SK-N-SH treated with all-trans-retinoic acid at 6 μM for 48 hours (cell line): ENCODE data around the gene PPFIA4.
"Not testable (repeated sequence)": the region's sequence is repeated elsewhere in the genome, so short reads cannot be mapped to it uniquely, and the experiment has no call there.

Experiments used
- ATAC-seq: fragments of 200-7000 bp; cut with Tn5 transposase; 3 replicates; pipeline ENCODE4 v1.9.1; 2020; ENCODE audit warnings: mild to moderate bottlenecking, moderate library complexity
- ARNTL ChIP-seq: fragments of 450-650 bp; formaldehyde crosslinking; IDR thresholded peaks from 2 replicates; pipeline ENCODE4 v1.5.0; 2020; ENCODE audit warnings: low read depth, mild to moderate bottlenecking, moderate library complexity, borderline replicate concordance
- BACH2 ChIP-seq: fragments of 250-450 bp; sonication (Bioruptor Pico); IDR thresholded peaks from 2 replicates; pipeline ENCODE4 v1.9.0; 2021; ENCODE audit warnings: mild to moderate bottlenecking, borderline replicate concordance
- CSDC2 ChIP-seq: fragments of 250-450 bp; sonication (Bioruptor Pico); IDR thresholded peaks from 2 replicates; pipeline ENCODE4 v1.5.0; 2020; ENCODE audit warnings: mild to moderate bottlenecking, moderate library complexity
- ESRRG ChIP-seq: fragments of 250-450 bp; sonication (Bioruptor Pico); IDR thresholded peaks from 2 replicates; pipeline ENCODE4 v1.6.1; 2021; ENCODE audit warnings: mild to moderate bottlenecking
- GLIS3 ChIP-seq: fragments of 250-450 bp; sonication (Bioruptor Pico); IDR thresholded peaks from 2 replicates; pipeline ENCODE4 v1.5.0; 2020; ENCODE audit warnings: mild to moderate bottlenecking, moderate library complexity
- ISL1 ChIP-seq: fragments of 250-450 bp; sonication (Bioruptor Pico); IDR thresholded peaks from 2 replicates; pipeline ENCODE4 v2.1.2; 2022; ENCODE audit warnings: mild to moderate bottlenecking, moderate library complexity
- OSR1 ChIP-seq: fragments of 250-450 bp; sonication (Bioruptor Pico); IDR thresholded peaks from 2 replicates; pipeline ENCODE4 v1.8.0; 2022; ENCODE audit warnings: moderate library complexity, mild to moderate bottlenecking, inconsistent platforms
- PPARA ChIP-seq: fragments of 250-450 bp; sonication (Bioruptor Pico); IDR thresholded peaks from 2 replicates; pipeline ENCODE4 v1.5.0; 2020; ENCODE audit warnings: mild to moderate bottlenecking, borderline replicate concordance
- RARB ChIP-seq: fragments of 250-450 bp; sonication (Bioruptor Pico); IDR thresholded peaks from 2 replicates; pipeline ENCODE4 v1.8.0; 2021; ENCODE audit warnings: mild to moderate bottlenecking, moderate library complexity
- SNAI2 ChIP-seq: fragments of 250-450 bp; sonication (Bioruptor Pico); IDR thresholded peaks from 2 replicates; pipeline ENCODE4 v1.5.0; 2020; ENCODE audit warnings: mild to moderate bottlenecking, moderate library complexity
- TOX ChIP-seq: fragments of 250-450 bp; sonication (Bioruptor Pico); IDR thresholded peaks from 2 replicates; pipeline ENCODE4 v1.8.0; 2021; ENCODE audit warnings: mild to moderate bottlenecking, moderate library complexity, borderline replicate concordance
- ZC3H10 ChIP-seq: fragments of 250-450 bp; sonication (Bioruptor Pico); IDR thresholded peaks from 2 replicates; pipeline ENCODE4 v1.5.1; 2021; ENCODE audit warnings: mild to moderate bottlenecking, moderate library complexity
- ZFP3 ChIP-seq: fragments of 250-450 bp; sonication (Bioruptor Pico); IDR thresholded peaks from 2 replicates; pipeline ENCODE4 v1.5.0; 2020; ENCODE audit warnings: mild to moderate bottlenecking, moderate library complexity
- ZFP30 ChIP-seq: fragments of 450-650 bp; formaldehyde crosslinking; IDR thresholded peaks from 2 replicates; pipeline ENCODE4 v1.5.0; 2022; ENCODE audit warnings: mild to moderate bottlenecking, moderate library complexity
- ZNF565 ChIP-seq: fragments of 450-650 bp; formaldehyde crosslinking; conservative IDR thresholded peaks from 2 replicates; pipeline ENCODE4 v1.5.0; 2020; ENCODE audit warnings: low read depth, mild to moderate bottlenecking, moderate library complexity
- ZNF70 ChIP-seq: fragments of 450-650 bp; formaldehyde crosslinking; IDR thresholded peaks from 2 replicates; pipeline ENCODE4 v1.5.0; 2020; ENCODE audit warnings: mild to moderate bottlenecking, moderate library complexity
- ZNF8 ChIP-seq: fragments of 450-650 bp; formaldehyde crosslinking; IDR thresholded peaks from 2 replicates; pipeline ENCODE4 v1.5.0; 2020; ENCODE audit warnings: mild to moderate bottlenecking, moderate library complexity
- TF ChIP-seq, protein P1 (sequence below): fragments of 250-450 bp; sonication (Bioruptor Pico); IDR thresholded peaks from 2 replicates; pipeline ENCODE4 v1.8.0; 2021; ENCODE audit warnings: low read depth, mild to moderate bottlenecking, moderate library complexity, borderline replicate concordance
- TF ChIP-seq, protein P2 (sequence below): fragments of 250-450 bp; sonication (Bioruptor Pico); IDR thresholded peaks from 2 replicates; pipeline ENCODE4 v1.5.0; 2020; ENCODE audit warnings: mild to moderate bottlenecking, moderate library complexity
- TF ChIP-seq, protein P3 (sequence below): fragments of 250-450 bp; sonication (Bioruptor Pico); IDR thresholded peaks from 2 replicates; pipeline ENCODE4 v1.5.1; 2020; ENCODE audit warnings: low read depth, mild to moderate bottlenecking, moderate library complexity

The PPFIA4 gene

DNA sequence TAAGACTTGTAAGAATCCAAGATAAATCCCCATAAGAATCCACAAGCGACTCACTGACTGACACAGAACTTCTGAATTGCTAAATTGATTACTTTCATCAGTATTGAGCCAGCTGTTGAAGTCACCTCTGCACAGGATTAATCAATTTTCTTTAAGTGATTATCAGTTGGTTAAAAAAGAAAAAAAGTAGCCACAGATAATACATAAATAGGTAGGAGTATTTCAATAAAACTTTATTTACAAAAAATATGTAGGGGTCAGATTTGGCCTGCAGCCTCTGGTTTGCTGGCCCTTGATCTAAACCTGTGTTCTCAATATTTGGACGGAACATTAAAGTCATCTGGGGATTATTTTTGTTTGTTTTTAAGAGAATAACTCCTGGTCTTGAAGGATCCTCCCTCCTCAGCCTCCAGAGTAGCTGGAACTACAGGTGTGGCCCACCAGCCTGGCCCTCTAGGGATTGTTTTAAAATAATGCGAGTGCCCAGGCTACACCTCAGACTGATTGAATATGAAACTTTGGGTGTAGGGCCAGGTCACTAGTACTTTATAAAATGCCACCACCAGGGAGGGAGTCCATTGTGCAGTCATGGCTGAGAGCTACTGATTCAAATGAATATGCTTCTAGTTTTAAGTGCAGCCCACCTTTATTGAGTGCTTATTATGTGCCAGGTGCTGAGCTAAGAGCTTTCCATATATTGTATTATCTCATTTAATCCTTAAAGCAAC is 25.9 kb upstream of the PPFIA4 start:
- TF ChIP-seq ZNF8 (no peak), ZC3H10 (CRISPR knock-in tag) (no peak), SNAI2 (CRISPR knock-in tag) (no peak), BACH2 (CRISPR knock-in tag) (no peak), ARNTL (CRISPR knock-in tag) (no peak), PPARA (CRISPR knock-in tag) (no peak), ZNF565 (CRISPR knock-in tag) (no peak), TOX (CRISPR knock-in tag) (no peak), ZNF70 (CRISPR knock-in tag) (no peak), OSR1 (CRISPR knock-in tag) (no peak), ZFP3 (CRISPR knock-in tag) (no peak), RARB (CRISPR knock-in tag) (no peak), GLIS3 (no peak), CSDC2 (CRISPR knock-in tag) (no peak)
- TF ChIP-seq, protein P1, sequence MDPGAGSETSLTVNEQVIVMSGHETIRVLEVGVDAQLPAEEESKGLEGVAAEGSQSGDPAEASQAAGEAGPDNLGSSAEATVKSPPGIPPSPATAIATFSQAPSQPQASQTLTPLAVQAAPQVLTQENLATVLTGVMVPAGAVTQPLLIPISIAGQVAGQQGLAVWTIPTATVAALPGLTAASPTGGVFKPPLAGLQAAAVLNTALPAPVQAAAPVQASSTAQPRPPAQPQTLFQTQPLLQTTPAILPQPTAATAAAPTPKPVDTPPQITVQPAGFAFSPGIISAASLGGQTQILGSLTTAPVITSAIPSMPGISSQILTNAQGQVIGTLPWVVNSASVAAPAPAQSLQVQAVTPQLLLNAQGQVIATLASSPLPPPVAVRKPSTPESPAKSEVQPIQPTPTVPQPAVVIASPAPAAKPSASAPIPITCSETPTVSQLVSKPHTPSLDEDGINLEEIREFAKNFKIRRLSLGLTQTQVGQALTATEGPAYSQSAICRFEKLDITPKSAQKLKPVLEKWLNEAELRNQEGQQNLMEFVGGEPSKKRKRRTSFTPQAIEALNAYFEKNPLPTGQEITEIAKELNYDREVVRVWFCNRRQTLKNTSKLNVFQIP: no peak
- TF ChIP-seq, protein P2, sequence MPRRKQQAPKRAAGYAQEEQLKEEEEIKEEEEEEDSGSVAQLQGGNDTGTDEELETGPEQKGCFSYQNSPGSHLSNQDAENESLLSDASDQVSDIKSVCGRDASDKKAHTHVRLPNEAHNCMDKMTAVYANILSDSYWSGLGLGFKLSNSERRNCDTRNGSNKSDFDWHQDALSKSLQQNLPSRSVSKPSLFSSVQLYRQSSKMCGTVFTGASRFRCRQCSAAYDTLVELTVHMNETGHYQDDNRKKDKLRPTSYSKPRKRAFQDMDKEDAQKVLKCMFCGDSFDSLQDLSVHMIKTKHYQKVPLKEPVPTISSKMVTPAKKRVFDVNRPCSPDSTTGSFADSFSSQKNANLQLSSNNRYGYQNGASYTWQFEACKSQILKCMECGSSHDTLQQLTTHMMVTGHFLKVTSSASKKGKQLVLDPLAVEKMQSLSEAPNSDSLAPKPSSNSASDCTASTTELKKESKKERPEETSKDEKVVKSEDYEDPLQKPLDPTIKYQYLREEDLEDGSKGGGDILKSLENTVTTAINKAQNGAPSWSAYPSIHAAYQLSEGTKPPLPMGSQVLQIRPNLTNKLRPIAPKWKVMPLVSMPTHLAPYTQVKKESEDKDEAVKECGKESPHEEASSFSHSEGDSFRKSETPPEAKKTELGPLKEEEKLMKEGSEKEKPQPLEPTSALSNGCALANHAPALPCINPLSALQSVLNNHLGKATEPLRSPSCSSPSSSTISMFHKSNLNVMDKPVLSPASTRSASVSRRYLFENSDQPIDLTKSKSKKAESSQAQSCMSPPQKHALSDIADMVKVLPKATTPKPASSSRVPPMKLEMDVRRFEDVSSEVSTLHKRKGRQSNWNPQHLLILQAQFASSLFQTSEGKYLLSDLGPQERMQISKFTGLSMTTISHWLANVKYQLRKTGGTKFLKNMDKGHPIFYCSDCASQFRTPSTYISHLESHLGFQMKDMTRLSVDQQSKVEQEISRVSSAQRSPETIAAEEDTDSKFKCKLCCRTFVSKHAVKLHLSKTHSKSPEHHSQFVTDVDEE: no peak
- ATAC-seq: no peak

DNA sequence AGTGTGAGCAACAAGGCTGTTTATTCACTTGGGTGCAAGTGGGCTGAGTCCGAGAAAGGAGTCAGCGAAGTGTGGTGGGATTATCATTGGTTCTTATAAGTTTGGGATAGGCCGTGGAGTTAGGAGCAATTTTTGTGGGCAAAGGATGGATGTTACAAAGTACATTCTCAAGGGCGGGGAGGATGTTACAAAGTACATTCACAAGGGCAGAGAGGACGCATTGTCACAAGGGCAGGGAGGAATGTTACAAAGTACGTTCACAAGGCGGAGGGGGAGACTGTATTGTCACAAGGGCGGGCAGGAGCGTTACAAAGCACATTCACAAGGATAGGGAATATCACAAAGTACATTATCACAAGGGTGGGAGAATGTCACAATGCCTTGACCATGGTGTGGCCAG is 24.3 kb upstream of the PPFIA4 start:
- ATAC-seq: no peak
- TF ChIP-seq ZFP30 (no peak), TOX (CRISPR knock-in tag) (no peak), BACH2 (CRISPR knock-in tag) (no peak), ZC3H10 (CRISPR knock-in tag) (no peak), ZFP3 (CRISPR knock-in tag) (no peak), PPARA (CRISPR knock-in tag) (no peak)
- TF ChIP-seq, protein P1: no peak
- TF ChIP-seq, protein P3, sequence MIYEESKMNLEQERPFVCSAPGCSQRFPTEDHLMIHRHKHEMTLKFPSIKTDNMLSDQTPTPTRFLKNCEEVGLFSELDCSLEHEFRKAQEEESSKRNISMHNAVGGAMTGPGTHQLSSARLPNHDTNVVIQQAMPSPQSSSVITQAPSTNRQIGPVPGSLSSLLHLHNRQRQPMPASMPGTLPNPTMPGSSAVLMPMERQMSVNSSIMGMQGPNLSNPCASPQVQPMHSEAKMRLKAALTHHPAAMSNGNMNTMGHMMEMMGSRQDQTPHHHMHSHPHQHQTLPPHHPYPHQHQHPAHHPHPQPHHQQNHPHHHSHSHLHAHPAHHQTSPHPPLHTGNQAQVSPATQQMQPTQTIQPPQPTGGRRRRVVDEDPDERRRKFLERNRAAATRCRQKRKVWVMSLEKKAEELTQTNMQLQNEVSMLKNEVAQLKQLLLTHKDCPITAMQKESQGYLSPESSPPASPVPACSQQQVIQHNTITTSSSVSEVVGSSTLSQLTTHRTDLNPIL (CRISPR knock-in tag): no peak

DNA sequence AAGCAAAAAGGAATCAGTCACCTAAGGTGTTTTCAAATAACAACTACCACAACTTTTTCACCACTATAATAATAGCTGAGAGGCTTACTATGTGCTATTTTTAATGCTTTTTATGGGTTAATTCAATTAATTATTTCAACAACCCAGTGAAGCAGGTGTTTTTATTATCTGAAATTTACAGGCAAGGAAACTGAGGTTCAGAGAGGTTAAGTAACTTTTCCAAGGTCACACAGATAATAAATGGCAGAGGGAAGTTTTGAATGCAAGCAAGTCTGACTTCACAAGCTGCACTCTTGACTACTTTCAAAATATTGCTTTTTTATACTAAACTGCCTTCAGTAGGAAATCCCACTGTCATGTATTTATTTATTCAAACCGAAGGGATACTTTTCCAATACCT is 23.3 kb upstream of the PPFIA4 start:
- no peak for ATAC-seq

DNA sequence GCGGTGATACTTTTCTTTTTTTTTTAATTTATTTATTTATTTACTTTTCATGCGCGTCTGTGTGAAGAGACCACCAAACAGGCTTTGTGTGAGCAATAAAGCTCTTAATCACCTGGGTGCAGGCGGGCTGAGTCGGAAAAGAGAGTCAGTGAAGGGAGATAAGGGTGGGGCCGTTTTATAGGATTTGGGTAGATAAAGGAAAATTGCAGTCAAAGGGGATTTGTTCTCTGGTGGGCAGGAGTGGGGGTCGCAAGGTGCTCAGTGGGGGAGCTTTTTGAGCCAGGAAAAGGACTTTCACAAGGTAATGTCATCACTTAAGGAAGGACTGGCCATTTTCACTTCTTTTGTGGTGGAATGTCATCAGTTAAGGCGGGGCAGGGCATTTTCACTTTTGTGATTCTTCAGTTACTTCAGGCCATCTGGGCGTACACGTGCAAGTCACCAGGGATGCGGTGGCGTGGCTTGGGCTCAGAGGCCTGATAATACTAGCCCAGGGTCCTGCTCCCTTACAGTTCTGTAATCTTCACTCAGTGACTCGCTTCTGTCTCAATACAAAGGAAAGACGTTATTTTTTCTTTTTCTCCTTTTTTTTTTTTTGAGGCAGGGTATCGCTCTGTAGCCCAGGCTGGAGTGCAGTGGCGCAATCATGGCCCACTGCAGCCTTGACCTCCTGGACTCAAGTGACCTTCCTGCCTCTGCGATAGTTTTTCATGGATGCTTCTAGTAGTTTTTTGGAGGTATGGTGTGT is 20.7 kb upstream of the PPFIA4 start:
- ATAC-seq: not testable (repeated sequence)

More for the DNA sequence above, 23.3 kb upstream of the PPFIA4 start:
- TF ChIP-seq ZNF8 (no peak), ISL1 (CRISPR knock-in tag) (no peak), ESRRG (no peak), ZFP30 (no peak), GLIS3 (no peak)
- TF ChIP-seq, protein P1: no peak
- TF ChIP-seq, protein P2: no peak
- TF ChIP-seq, all 23 proteins: peak for 0
